Measurements from ENCODE around the gene USP17L24. TPM values are rescaled to one million over a fixed set of nuclear protein-coding genes. Genes with fewer than 3 reads are reported as not detected.
"Not testable (repeated sequence)": the region's sequence is repeated elsewhere in the genome, so short reads cannot be mapped to it uniquely, and the experiment has no call there.

USP17L24 gene, protein sequence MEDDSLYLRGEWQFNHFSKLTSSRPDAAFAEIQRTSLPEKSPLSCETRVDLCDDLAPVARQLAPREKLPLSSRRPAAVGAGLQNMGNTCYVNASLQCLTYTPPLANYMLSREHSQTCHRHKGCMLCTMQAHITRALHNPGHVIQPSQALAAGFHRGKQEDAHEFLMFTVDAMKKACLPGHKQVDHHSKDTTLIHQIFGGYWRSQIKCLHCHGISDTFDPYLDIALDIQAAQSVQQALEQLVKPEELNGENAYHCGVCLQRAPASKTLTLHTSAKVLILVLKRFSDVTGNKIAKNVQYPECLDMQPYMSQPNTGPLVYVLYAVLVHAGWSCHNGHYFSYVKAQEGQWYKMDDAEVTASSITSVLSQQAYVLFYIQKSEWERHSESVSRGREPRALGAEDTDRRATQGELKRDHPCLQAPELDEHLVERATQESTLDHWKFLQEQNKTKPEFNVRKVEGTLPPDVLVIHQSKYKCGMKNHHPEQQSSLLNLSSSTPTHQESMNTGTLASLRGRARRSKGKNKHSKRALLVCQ
- not detected for polyA plus RNA-seq (2013)

DNA sequence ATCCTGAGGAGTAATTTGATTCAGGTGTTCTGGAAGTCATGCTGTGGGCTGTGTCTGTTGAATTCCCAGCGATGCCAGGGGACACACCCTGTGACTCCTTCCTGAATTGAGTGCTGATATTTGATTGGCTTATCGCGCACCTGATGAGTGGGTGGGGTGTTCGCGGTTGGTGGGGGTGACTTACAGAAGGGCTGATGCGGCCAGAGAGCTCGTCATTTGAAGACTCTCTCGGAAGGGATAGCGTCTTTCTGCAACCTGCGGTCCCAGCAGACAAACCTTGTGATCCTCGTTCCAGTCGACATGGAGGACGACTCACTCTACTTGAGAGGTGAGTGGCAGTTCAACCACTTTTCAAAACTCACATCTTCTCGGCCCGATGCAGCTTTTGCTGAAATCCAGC, at the start of gene USP17L24:
TSS of gene USP17L24 (plus strand) at position 301 of the 400 bp plus-strand sequence. CDS start at position 301, 0 bp downstream.
- H3K36me3 ChIP-seq (ENCODE audit: control insufficient read depth in 4 of 4, insufficient read depth in 4 of 4, low read length in 3 of 4); H3K27ac ChIP-seq (ENCODE audit: insufficient read depth in 1 of 2, low read depth in 1 of 2, low read length in 2 of 2, poor library complexity in 1 of 2, severe bottlenecking in 2 of 2); H3K9me3 ChIP-seq (ENCODE audit: control extremely low read depth in 1 of 5, control insufficient read depth in 4 of 5, insufficient read depth in 2 of 5, low read depth in 1 of 5, low read length in 4 of 5); H3K27me3 ChIP-seq (replicated peaks in 2 of 5; ENCODE audit: control insufficient read depth in 4 of 5, insufficient read depth in 5 of 5, low read length in 4 of 5); H3K4me3 ChIP-seq (ENCODE audit: control insufficient read depth in 1 of 7, extremely low read depth in 1 of 7, insufficient read depth in 4 of 7, low read depth in 2 of 7, low read length in 6 of 7); DNase-seq; POLR2A ChIA-PET; CTCF ChIA-PET; H3K4me1 ChIP-seq (ENCODE audit: control extremely low read depth in 1 of 4, control insufficient read depth in 4 of 4, insufficient read depth in 4 of 4, low read length in 3 of 4): not testable (repeated sequence)
- whole genome bisulfite sequencing (ENCODE audit: insufficient coverage) = no CpG with 5 or more reads among the region's 15 CpGs

DNA sequence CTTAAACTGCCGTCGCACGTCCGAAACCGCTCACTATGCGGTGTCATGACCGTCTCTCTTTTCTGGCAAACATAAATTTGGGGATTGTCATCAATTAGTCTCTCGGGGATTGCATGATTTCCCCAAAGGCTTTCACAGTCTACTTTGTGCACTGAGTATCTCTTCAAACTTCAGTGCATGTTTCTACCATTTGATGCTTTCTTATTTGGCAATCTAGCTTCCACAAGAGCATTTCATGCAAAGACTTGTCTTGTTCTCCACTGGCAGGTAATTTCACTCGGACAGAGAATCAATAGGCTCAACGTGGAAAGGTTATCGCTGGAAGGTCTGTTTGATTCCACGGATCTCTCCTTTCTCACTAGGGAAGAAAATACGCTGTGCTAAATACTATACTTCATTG, 774 bp upstream of the USP17L24 start:
- H3K4me1 ChIP-seq (ENCODE audit: control extremely low read depth in 1 of 4, control insufficient read depth in 4 of 4, insufficient read depth in 4 of 4, low read length in 3 of 4); H3K27me3 ChIP-seq (replicated peaks in 2 of 5; ENCODE audit: control insufficient read depth in 4 of 5, insufficient read depth in 5 of 5, low read length in 4 of 5); H3K9me3 ChIP-seq (ENCODE audit: control extremely low read depth in 1 of 5, control insufficient read depth in 4 of 5, insufficient read depth in 2 of 5, low read depth in 1 of 5, low read length in 4 of 5); POLR2A ChIA-PET; H3K36me3 ChIP-seq (ENCODE audit: control insufficient read depth in 4 of 4, insufficient read depth in 4 of 4, low read length in 3 of 4); CTCF ChIA-PET; H3K4me3 ChIP-seq (ENCODE audit: control insufficient read depth in 1 of 7, extremely low read depth in 1 of 7, insufficient read depth in 4 of 7, low read depth in 2 of 7, low read length in 6 of 7); DNase-seq; H3K27ac ChIP-seq (ENCODE audit: insufficient read depth in 1 of 2, low read depth in 1 of 2, low read length in 2 of 2, poor library complexity in 1 of 2, severe bottlenecking in 2 of 2): not testable (repeated sequence)
- WGBS (ENCODE audit: insufficient coverage) = no CpG with 5 or more reads among the region's 13 CpGs

DNA sequence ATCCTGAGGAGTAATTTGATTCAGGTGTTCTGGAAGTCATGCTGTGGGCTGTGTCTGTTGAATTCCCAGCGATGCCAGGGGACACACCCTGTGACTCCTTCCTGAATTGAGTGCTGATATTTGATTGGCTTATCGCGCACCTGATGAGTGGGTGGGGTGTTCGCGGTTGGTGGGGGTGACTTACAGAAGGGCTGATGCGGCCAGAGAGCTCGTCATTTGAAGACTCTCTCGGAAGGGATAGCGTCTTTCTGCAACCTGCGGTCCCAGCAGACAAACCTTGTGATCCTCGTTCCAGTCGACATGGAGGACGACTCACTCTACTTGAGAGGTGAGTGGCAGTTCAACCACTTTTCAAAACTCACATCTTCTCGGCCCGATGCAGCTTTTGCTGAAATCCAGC, 4.6 kb downstream of the USP17L24 start, which contains the start of gene USP17L25:
TSS of gene USP17L25 (plus strand) at position 301 of the 400 bp plus-strand sequence. CDS start at position 301, 0 bp downstream.
- H3K4me1 ChIP-seq (ENCODE audit: control extremely low read depth in 1 of 4, control insufficient read depth in 4 of 4, insufficient read depth in 4 of 4, low read length in 3 of 4); H3K27ac ChIP-seq (ENCODE audit: insufficient read depth in 1 of 2, low read depth in 1 of 2, low read length in 2 of 2, poor library complexity in 1 of 2, severe bottlenecking in 2 of 2); H3K4me3 ChIP-seq (ENCODE audit: control insufficient read depth in 1 of 7, extremely low read depth in 1 of 7, insufficient read depth in 4 of 7, low read depth in 2 of 7, low read length in 6 of 7); H3K27me3 ChIP-seq (replicated peaks in 2 of 5; ENCODE audit: control insufficient read depth in 4 of 5, insufficient read depth in 5 of 5, low read length in 4 of 5); H3K36me3 ChIP-seq (ENCODE audit: control insufficient read depth in 4 of 4, insufficient read depth in 4 of 4, low read length in 3 of 4); POLR2A ChIA-PET; H3K9me3 ChIP-seq (ENCODE audit: control extremely low read depth in 1 of 5, control insufficient read depth in 4 of 5, insufficient read depth in 2 of 5, low read depth in 1 of 5, low read length in 4 of 5); CTCF ChIA-PET; DNase-seq: not testable (repeated sequence)
- no CpG with 5 or more reads among the region's 15 CpGs for WGBS (ENCODE audit: insufficient coverage)

DNA sequence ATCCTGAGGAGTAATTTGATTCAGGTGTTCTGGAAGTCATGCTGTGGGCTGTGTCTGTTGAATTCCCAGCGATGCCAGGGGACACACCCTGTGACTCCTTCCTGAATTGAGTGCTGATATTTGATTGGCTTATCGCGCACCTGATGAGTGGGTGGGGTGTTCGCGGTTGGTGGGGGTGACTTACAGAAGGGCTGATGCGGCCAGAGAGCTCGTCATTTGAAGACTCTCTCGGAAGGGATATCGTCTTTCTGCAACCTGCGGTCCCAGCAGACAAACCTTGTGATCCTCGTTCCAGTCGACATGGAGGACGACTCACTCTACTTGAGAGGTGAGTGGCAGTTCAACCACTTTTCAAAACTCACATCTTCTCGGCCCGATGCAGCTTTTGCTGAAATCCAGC, 9.4 kb downstream of the USP17L24 start, which contains the start of gene USP17L26:
TSS of gene USP17L26 (plus strand) at position 301 of the 400 bp plus-strand sequence. CDS start at position 301, 0 bp downstream.
- POLR2A ChIA-PET; H3K9me3 ChIP-seq (ENCODE audit: control extremely low read depth in 1 of 5, control insufficient read depth in 4 of 5, insufficient read depth in 2 of 5, low read depth in 1 of 5, low read length in 4 of 5); DNase-seq; H3K4me3 ChIP-seq (ENCODE audit: control insufficient read depth in 1 of 7, extremely low read depth in 1 of 7, insufficient read depth in 4 of 7, low read depth in 2 of 7, low read length in 6 of 7); H3K4me1 ChIP-seq (ENCODE audit: control extremely low read depth in 1 of 4, control insufficient read depth in 4 of 4, insufficient read depth in 4 of 4, low read length in 3 of 4); H3K36me3 ChIP-seq (ENCODE audit: control insufficient read depth in 4 of 4, insufficient read depth in 4 of 4, low read length in 3 of 4); H3K27me3 ChIP-seq (replicated peaks in 2 of 5; ENCODE audit: control insufficient read depth in 4 of 5, insufficient read depth in 5 of 5, low read length in 4 of 5); CTCF ChIA-PET; H3K27ac ChIP-seq (ENCODE audit: insufficient read depth in 1 of 2, low read depth in 1 of 2, low read length in 2 of 2, poor library complexity in 1 of 2, severe bottlenecking in 2 of 2): not testable (repeated sequence)
- WGBS (ENCODE audit: insufficient coverage) = no CpG with 5 or more reads among the region's 15 CpGs

DNA sequence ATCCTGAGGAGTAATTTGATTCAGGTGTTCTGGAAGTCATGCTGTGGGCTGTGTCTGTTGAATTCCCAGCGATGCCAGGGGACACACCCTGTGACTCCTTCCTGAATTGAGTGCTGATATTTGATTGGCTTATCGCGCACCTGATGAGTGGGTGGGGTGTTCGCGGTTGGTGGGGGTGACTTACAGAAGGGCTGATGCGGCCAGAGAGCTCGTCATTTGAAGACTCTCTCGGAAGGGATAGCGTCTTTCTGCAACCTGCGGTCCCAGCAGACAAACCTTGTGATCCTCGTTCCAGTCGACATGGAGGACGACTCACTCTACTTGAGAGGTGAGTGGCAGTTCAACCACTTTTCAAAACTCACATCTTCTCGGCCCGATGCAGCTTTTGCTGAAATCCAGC, 14.1 kb downstream of the USP17L24 start, which contains the start of gene USP17L5:
TSS of gene USP17L5 (plus strand) at position 301 of the 400 bp plus-strand sequence. CDS start at position 301, 0 bp downstream.
- POLR2A ChIA-PET; CTCF ChIA-PET; H3K27ac ChIP-seq (ENCODE audit: insufficient read depth in 1 of 2, low read depth in 1 of 2, low read length in 2 of 2, poor library complexity in 1 of 2, severe bottlenecking in 2 of 2); H3K4me3 ChIP-seq (ENCODE audit: control insufficient read depth in 1 of 7, extremely low read depth in 1 of 7, insufficient read depth in 4 of 7, low read depth in 2 of 7, low read length in 6 of 7); H3K27me3 ChIP-seq (replicated peaks in 2 of 5; ENCODE audit: control insufficient read depth in 4 of 5, insufficient read depth in 5 of 5, low read length in 4 of 5); H3K4me1 ChIP-seq (ENCODE audit: control extremely low read depth in 1 of 4, control insufficient read depth in 4 of 4, insufficient read depth in 4 of 4, low read length in 3 of 4); DNase-seq; H3K9me3 ChIP-seq (ENCODE audit: control extremely low read depth in 1 of 5, control insufficient read depth in 4 of 5, insufficient read depth in 2 of 5, low read depth in 1 of 5, low read length in 4 of 5); H3K36me3 ChIP-seq (ENCODE audit: control insufficient read depth in 4 of 4, insufficient read depth in 4 of 4, low read length in 3 of 4): not testable (repeated sequence)
- WGBS (ENCODE audit: insufficient coverage) = no CpG with 5 or more reads among the region's 15 CpGs

DNA sequence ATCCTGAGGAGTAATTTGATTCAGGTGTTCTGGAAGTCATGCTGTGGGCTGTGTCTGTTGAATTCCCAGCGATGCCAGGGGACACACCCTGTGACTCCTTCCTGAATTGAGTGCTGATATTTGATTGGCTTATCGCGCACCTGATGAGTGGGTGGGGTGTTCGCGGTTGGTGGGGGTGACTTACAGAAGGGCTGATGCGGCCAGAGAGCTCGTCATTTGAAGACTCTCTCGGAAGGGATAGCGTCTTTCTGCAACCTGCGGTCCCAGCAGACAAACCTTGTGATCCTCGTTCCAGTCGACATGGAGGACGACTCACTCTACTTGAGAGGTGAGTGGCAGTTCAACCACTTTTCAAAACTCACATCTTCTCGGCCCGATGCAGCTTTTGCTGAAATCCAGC, 18.9 kb downstream of the USP17L24 start, which contains the start of gene USP17L27:
TSS of gene USP17L27 (plus strand) at position 301 of the 400 bp plus-strand sequence. CDS start at position 301, 0 bp downstream.
- POLR2A ChIA-PET; H3K27me3 ChIP-seq (replicated peaks in 2 of 5; ENCODE audit: control insufficient read depth in 4 of 5, insufficient read depth in 5 of 5, low read length in 4 of 5); H3K4me1 ChIP-seq (ENCODE audit: control extremely low read depth in 1 of 4, control insufficient read depth in 4 of 4, insufficient read depth in 4 of 4, low read length in 3 of 4); H3K4me3 ChIP-seq (ENCODE audit: control insufficient read depth in 1 of 7, extremely low read depth in 1 of 7, insufficient read depth in 4 of 7, low read depth in 2 of 7, low read length in 6 of 7); H3K27ac ChIP-seq (ENCODE audit: insufficient read depth in 1 of 2, low read depth in 1 of 2, low read length in 2 of 2, poor library complexity in 1 of 2, severe bottlenecking in 2 of 2); H3K9me3 ChIP-seq (ENCODE audit: control extremely low read depth in 1 of 5, control insufficient read depth in 4 of 5, insufficient read depth in 2 of 5, low read depth in 1 of 5, low read length in 4 of 5); DNase-seq; H3K36me3 ChIP-seq (ENCODE audit: control insufficient read depth in 4 of 4, insufficient read depth in 4 of 4, low read length in 3 of 4); CTCF ChIA-PET: not testable (repeated sequence)
- no CpG with 5 or more reads among the region's 15 CpGs for WGBS (ENCODE audit: insufficient coverage)

DNA sequence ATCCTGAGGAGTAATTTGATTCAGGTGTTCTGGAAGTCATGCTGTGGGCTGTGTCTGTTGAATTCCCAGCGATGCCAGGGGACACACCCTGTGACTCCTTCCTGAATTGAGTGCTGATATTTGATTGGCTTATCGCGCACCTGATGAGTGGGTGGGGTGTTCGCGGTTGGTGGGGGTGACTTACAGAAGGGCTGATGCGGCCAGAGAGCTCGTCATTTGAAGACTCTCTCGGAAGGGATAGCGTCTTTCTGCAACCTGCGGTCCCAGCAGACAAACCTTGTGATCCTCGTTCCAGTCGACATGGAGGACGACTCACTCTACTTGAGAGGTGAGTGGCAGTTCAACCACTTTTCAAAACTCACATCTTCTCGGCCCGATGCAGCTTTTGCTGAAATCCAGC, 23.6 kb downstream of the USP17L24 start, which contains the start of gene USP17L28:
TSS of gene USP17L28 (plus strand) at position 301 of the 400 bp plus-strand sequence. CDS start at position 301, 0 bp downstream.
- CTCF ChIA-PET; H3K36me3 ChIP-seq (ENCODE audit: control insufficient read depth in 4 of 4, insufficient read depth in 4 of 4, low read length in 3 of 4); H3K27ac ChIP-seq (ENCODE audit: insufficient read depth in 1 of 2, low read depth in 1 of 2, low read length in 2 of 2, poor library complexity in 1 of 2, severe bottlenecking in 2 of 2); H3K9me3 ChIP-seq (ENCODE audit: control extremely low read depth in 1 of 5, control insufficient read depth in 4 of 5, insufficient read depth in 2 of 5, low read depth in 1 of 5, low read length in 4 of 5); H3K4me1 ChIP-seq (ENCODE audit: control extremely low read depth in 1 of 4, control insufficient read depth in 4 of 4, insufficient read depth in 4 of 4, low read length in 3 of 4); POLR2A ChIA-PET; H3K4me3 ChIP-seq (ENCODE audit: control insufficient read depth in 1 of 7, extremely low read depth in 1 of 7, insufficient read depth in 4 of 7, low read depth in 2 of 7, low read length in 6 of 7); H3K27me3 ChIP-seq (replicated peaks in 2 of 5; ENCODE audit: control insufficient read depth in 4 of 5, insufficient read depth in 5 of 5, low read length in 4 of 5); DNase-seq: not testable (repeated sequence)
- no CpG with 5 or more reads among the region's 15 CpGs for WGBS (ENCODE audit: insufficient coverage)

All from common myeloid progenitor, CD34-positive (primary cell).